Measurements from ENCODE around the gene BRD3OS.
A peak's percentile ranks its signal among the peaks of the same experiment; 100 is the strongest.
"Not testable (repeated sequence)": the region's sequence is repeated elsewhere in the genome, so short reads cannot be mapped to it uniquely, and the experiment has no call there.

Gene BRD3OS
- 7.6 to 11.4 (median 10.3) reads per million in 4 donors for total RNA-seq

- peak; percentile 87 to 96 (median 90) for DNase-seq
Measured at GRCh38 chr9:134024828-134025605, at the start of gene BRD3OS. Gene BRD3OS (plus strand): TSS chr9:134025481. CDS start chr9:134026748, 1,267 bp downstream.

GRCh38 chr9:133975511-133975910, 49.8 kb upstream of the BRD3OS start:
- DNase-seq: no peak

- DNase-seq: no peak
Measured at GRCh38 chr9:133976191-133976861, 49.0 kb upstream of the BRD3OS start.

GRCh38 chr9:133976887-133977286, 48.4 kb upstream of the BRD3OS start:
- no peak for DNase-seq

- DNase-seq: peak in 1 of 5 donors; percentile 0
Measured at GRCh38 chr9:133977421-133978201, 47.7 kb upstream of the BRD3OS start.

- no peak for DNase-seq
Measured at GRCh38 chr9:133978226-133978898, 46.9 kb upstream of the BRD3OS start.

GRCh38 chr9:133978899-133979272, 46.4 kb upstream of the BRD3OS start:
- DNase-seq: no peak

- DNase-seq: no peak
Measured at GRCh38 chr9:133979273-133979920, 45.9 kb upstream of the BRD3OS start.

GRCh38 chr9:133979921-133980863, 45.1 kb upstream of the BRD3OS start:
- DNase-seq: no peak

GRCh38 chr9:133980864-133981588, 44.3 kb upstream of the BRD3OS start:
- no peak for DNase-seq

- no peak for DNase-seq
Measured at GRCh38 chr9:133981589-133981957, 43.7 kb upstream of the BRD3OS start.

GRCh38 chr9:133981958-133982681, 43.2 kb upstream of the BRD3OS start:
- no peak for DNase-seq

- no peak for DNase-seq
Measured at GRCh38 chr9:133982971-133983720, 42.1 kb upstream of the BRD3OS start.

GRCh38 chr9:133986061-133986460, 39.2 kb upstream of the BRD3OS start:
- no peak for DNase-seq

- no peak for DNase-seq
Measured at GRCh38 chr9:133986774-133987445, 38.4 kb upstream of the BRD3OS start.

- no peak for DNase-seq
Measured at GRCh38 chr9:133987446-133987788, 37.9 kb upstream of the BRD3OS start.

GRCh38 chr9:133987946-133988665, 37.2 kb upstream of the BRD3OS start:
- no peak for DNase-seq

GRCh38 chr9:133988771-133989170, 36.5 kb upstream of the BRD3OS start:
- not testable (repeated sequence) for DNase-seq
